ENCODE results near the gene KRT85. TPM values are rescaled to one million over a fixed set of nuclear protein-coding genes. Genes with fewer than 3 reads are reported as not detected.

Gene KRT85
- total RNA-seq, 1 donor from 2014 or later: not detected

DNA sequence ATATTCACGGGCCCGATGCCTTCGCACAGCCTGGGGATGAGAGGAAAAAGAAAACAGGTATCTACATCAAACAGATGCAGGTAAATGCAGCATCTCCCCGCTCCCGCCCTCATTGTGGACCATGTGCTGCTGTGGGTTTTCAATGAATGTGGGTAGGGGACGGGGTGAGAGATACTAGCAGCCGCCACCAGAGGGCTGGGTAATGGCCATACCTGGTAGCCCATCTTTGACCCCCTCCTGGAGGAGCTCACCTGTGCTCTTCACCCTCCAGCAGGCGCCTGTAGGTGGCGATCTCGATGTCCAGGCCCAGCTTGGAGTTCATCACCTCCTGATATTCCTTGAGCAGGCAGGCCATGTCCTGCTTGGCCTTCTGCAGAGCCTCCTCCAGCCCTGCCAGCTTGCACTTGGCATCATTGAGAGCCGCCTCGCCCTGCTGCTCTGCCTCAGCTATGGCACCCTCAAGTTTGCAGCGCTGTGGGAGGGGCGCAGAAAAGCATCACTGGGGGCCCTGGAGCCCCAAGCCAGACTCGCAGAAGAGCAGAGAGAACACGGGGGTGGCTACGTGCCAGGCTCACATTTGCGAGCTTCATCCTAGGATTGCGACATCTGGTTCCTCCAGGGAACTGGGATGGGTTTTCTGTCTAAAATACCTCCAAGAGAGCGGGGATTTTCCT is 28.6 kb upstream of the KRT85 start:
- DNase-seq (ENCODE audit: low spot score): no peak

- no peak for DNase-seq (ENCODE audit: low spot score)
Measured at GRCh38 chr12:52394836-52395405, 27.6 kb upstream of the KRT85 start.

DNA sequence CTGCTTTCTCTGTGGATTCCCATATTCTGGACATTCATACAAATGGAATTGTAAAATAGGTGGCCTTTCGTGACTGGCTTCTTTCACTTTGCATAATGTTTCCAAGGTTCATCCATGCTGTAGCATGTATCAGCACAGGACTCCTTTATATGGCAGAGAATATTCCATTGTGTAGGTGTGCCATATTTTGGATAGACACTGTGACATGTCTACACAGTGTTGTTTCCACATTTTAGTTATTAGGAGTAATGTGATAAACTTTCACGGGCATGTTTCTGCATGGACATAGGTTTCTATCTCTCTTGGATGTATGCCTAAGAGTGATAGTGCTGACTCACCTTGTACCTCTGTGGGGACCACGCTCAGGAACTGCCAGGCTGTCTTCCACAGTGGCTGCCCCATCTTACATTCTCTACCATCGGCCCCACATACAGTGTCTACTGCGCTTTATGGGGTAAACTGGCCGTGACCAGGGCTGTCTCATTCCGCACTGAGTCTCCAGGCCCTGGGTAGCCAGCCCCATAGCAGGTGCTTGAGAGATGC is 25.3 kb upstream of the KRT85 start:
- no peak for DNase-seq (ENCODE audit: low spot score)

GRCh38 chr12:52391618-52392002 is 24.3 kb upstream of the KRT85 start:
- no peak for DNase-seq (ENCODE audit: low spot score)

GRCh38 chr12:52390739-52391617 is 23.7 kb upstream of the KRT85 start:
- DNase-seq (ENCODE audit: low spot score): no peak

- DNase-seq (ENCODE audit: low spot score): no peak
Measured at GRCh38 chr12:52389313-52390207, 22.3 kb upstream of the KRT85 start.

DNA sequence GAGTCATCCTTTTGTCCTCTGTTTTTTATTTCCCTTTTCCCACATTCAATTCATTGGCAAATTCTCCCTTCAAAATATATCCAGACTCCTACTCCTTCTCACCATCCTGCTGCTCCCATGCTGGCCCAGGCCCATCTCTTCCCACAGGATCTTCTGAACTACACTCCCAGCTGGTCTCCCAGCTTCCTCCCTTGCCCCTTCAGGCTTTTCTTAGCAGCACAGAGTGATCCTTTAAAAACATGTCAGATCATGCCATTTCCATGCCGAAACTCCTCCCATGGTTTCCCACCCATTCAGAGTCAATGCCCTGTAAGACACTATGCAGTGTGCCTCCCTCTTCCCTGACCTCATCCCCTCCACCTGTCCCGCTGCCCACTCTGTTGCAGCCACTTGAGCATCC is 20.6 kb upstream of the KRT85 start:
- no peak for DNase-seq (ENCODE audit: low spot score)

GRCh38 chr12:52385226-52385702 is 18.0 kb upstream of the KRT85 start, which contains the start of gene KRT84:
Gene KRT84 (minus strand): TSS chr12:52385652. CDS start chr12:52385585, 67 bp downstream.
- no peak for DNase-seq (ENCODE audit: low spot score)

GRCh38 chr12:52383331-52383730 is 16.1 kb upstream of the KRT85 start:
- no peak for DNase-seq (ENCODE audit: low spot score)

- DNase-seq (ENCODE audit: low spot score): no peak
Measured at GRCh38 chr12:52382854-52383253, 15.6 kb upstream of the KRT85 start.

DNA sequence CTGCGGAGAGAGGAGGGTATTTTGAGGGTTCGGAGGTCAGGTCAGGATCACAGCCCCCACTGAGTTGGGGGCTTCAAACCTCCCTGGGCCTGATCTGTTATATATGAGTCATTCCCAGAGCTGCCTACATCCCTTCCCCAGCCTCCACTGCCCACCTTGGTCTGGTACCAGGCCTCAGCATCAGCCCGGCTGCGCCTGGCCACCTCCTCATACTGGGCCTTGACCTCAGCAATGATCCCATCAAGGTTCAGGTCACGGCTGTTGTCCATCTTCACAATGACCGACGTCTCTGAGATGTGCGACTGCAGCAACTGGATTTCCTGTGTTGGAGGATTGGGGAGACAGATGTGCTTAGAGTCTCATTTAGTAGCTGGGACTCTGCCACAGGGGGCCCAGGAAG is 13.9 kb upstream of the KRT85 start:
- DNase-seq (ENCODE audit: low spot score): no peak

GRCh38 chr12:52380271-52380694 is 13.0 kb upstream of the KRT85 start:
- DNase-seq (ENCODE audit: low spot score): no peak

DNA sequence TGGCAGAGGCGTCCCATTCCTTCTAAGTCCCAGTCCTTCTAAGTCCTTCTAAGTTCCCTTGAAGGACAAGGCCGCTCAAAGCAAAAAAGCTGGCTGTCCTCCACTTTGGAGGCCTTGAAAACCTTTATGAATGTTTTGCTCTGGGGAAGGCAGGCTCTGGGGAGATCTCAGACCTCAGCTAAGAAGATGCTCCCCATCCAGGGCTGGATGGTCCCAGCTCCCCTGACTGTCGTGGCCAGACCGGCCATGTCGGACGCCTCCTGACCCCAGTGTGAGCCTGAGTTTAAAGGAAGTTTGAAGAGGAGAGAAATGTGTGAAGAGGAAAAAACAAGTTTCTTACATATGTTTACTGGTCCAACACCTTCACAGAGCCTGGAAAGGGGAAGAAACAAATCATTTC is 12.3 kb upstream of the KRT85 start:
- no peak for DNase-seq (ENCODE audit: low spot score)

GRCh38 chr12:52378091-52378490 is 10.8 kb upstream of the KRT85 start:
- no peak for DNase-seq (ENCODE audit: low spot score)

GRCh38 chr12:52377266-52377665 is 10.0 kb upstream of the KRT85 start:
- no peak for DNase-seq (ENCODE audit: low spot score)

DNA sequence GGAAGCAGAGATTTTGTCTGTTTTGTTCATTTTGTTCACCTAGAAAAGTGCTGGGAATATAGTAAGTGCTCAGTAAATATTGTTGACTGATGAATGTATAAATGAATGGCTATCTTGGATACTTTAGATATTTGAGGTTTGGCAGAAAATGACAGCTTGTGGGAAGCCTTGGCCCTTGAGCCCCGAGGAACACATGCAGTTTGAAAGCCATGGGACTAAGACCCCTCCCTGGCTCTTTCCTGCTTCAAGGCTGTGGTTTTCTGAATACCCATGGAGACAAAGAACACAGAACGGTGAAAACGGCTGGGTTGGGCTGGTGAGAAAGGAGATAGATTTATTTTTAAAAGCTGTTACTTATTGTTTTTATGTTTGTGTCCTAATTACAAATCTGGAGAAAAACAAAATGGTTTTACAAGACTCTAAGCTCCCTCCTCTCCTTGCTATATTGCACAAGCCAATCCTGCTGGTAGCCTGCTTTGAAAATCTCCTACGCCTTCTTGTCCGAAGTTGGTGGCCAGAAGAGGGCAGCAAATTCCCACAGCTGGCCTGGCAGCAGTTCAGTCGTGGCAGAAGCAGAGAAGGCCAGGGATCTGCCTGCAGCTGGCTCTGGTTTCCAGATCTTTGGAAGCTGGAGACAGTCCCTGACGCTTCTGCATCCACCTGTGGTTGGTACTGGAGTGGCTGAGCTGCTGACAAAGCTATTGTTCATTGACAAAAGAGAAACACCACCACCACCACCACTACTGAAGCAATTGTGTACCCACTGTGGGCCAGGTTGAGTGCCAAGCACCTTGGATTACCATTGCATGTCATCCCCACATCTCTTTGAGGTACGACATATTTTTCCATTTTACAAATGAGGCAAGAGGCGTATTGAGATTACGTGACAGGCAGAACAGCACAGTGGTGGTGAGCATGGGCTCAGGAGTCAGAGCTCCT is 5.2 kb upstream of the KRT85 start:
- no peak for DNase-seq (ENCODE audit: low spot score)

GRCh38 chr12:52371716-52372115 is 4.4 kb upstream of the KRT85 start:
- no peak for DNase-seq (ENCODE audit: low spot score)

- no peak for DNase-seq (ENCODE audit: low spot score)
Measured at GRCh38 chr12:52370926-52371608, 3.8 kb upstream of the KRT85 start.

- DNase-seq (ENCODE audit: low spot score): no peak
Measured at GRCh38 chr12:52369809-52370208, 2.5 kb upstream of the KRT85 start.
